GDM1 (cell line): ENCODE measurements around the gene DIP2B.
"Not testable (repeated sequence)": the region's sequence is repeated elsewhere in the genome, so short reads cannot be mapped to it uniquely, and the experiment has no call there.

Experiments
- DNase-seq: peaks from one replicate; lab custom pipeline; 2025; lab: John Stamatoyannopoulos, UW

Gene DIP2B

GRCh38 chr12:50550530-50551223, 45.9 kb downstream of the DIP2B start:
- no peak for DNase-seq

GRCh38 chr12:50551866-50552265, 47.1 kb downstream of the DIP2B start:
- no peak for DNase-seq

- no peak for DNase-seq
These were observed 49.9 kb downstream of the DIP2B start for GRCh38 chr12:50554651-50555050.

GRCh38 chr12:50555471-50555885, 50.7 kb downstream of the DIP2B start:
- no peak for DNase-seq

- no peak for DNase-seq
These were observed 51.5 kb downstream of the DIP2B start for GRCh38 chr12:50556273-50556672.

- DNase-seq = not testable (repeated sequence)
These were observed 52.0 kb downstream of the DIP2B start for GRCh38 chr12:50556796-50557195.

- DNase-seq = no peak
These were observed 52.6 kb downstream of the DIP2B start for GRCh38 chr12:50557421-50557820.

GRCh38 chr12:50558970-50559369, 54.2 kb downstream of the DIP2B start:
- DNase-seq = no peak

- DNase-seq = no peak
These were observed 58.0 kb downstream of the DIP2B start for GRCh38 chr12:50562520-50563433.

GRCh38 chr12:50563434-50563787, 58.6 kb downstream of the DIP2B start:
- DNase-seq = no peak

- no peak for DNase-seq
These were observed 59.6 kb downstream of the DIP2B start for GRCh38 chr12:50564237-50564947.

GRCh38 chr12:50564948-50565297, 60.1 kb downstream of the DIP2B start:
- DNase-seq = no peak

GRCh38 chr12:50566066-50566465, 61.3 kb downstream of the DIP2B start:
- no peak for DNase-seq

- DNase-seq = no peak
These were observed 63.1 kb downstream of the DIP2B start for GRCh38 chr12:50567926-50568325.

- DNase-seq = no peak
These were observed 63.7 kb downstream of the DIP2B start for GRCh38 chr12:50568338-50569091.

GRCh38 chr12:50569321-50569720, 64.5 kb downstream of the DIP2B start:
- no peak for DNase-seq

- no peak for DNase-seq
These were observed 65.1 kb downstream of the DIP2B start for GRCh38 chr12:50569876-50570275.

GRCh38 chr12:50571786-50572185, 67.0 kb downstream of the DIP2B start:
- no peak for DNase-seq

GRCh38 chr12:50572287-50572686, 67.5 kb downstream of the DIP2B start:
- no peak for DNase-seq

- no peak for DNase-seq
These were observed 68.0 kb downstream of the DIP2B start for GRCh38 chr12:50572760-50573159.

GRCh38 chr12:50573271-50573670, 68.5 kb downstream of the DIP2B start:
- no peak for DNase-seq
